IPS-NIHi7 (cell line): ENCODE data around the gene WDR45B.

Source experiments
- DNase-seq: peaks from one replicate; pipeline ENCODE4 v3.0.0; 2012; ENCODE audit warnings: mixed read lengths; ENCODE audit errors: extremely low spot score

The WDR45B gene

DNA sequence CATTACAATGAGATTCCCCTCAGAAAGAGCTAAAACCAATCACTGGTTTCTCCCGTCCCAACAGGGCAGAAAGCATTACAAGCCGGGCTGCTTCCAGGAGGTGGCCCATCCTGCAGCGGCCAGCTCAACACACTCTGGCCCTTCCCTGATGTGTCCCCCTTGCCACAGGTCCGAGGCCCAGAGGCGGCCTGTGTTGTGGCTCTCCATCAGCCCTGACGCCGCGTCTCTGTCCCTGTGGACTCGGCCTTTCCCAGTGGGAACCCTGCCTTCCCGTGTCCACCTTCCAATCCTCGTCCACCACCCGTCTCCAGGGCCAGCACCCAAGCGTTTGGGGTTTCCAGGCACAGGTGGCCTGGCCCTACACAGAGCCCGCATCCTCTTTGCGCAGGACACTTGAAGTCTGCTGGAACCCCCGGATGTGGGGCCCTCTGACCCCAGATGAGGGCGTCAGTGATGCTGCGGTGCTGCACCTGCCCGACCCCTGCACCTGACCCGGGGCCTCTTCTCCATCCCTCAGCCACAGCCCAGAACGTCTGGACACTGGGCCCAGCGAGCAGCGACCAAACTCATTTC lies 29.2 kb upstream of the WDR45B start:
- no peak for DNase-seq

DNA sequence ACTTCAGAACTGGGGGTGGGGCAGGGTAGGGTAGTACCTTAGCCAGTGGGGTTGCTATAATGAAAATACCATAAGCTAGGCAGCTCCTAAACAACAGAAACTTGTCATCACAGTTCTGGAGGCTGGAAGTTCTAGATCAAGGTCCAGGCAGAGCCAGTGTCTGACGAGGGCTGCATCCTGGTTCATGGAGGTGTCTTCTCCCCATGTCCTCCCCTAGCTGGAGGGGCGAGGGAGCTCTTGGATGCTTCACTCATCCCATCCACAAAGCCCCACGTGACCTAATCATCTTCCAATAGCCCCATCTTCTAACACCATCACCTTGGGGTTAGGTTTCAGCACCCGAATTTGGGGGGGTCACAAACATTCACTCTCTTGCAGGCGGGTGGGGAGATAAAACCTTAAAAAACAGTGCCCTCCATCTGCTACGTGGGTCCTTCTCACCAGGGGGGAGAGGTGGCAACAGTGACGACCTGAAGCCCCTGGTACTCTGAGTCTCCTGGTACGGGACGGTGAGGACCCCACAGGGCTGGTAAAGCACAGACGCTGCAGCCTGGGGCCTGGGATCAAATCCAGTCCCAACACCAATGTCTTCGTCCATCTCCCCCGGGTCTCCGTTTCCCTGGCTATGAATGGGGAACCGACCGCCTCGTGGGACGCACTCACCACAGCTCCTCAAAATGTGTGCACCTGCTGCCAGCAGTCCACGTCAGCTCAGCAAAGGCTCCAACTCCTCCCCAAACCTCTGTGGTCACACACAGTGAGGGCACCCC lies 27.4 kb upstream of the WDR45B start:
- DNase-seq, result no peak

DNA sequence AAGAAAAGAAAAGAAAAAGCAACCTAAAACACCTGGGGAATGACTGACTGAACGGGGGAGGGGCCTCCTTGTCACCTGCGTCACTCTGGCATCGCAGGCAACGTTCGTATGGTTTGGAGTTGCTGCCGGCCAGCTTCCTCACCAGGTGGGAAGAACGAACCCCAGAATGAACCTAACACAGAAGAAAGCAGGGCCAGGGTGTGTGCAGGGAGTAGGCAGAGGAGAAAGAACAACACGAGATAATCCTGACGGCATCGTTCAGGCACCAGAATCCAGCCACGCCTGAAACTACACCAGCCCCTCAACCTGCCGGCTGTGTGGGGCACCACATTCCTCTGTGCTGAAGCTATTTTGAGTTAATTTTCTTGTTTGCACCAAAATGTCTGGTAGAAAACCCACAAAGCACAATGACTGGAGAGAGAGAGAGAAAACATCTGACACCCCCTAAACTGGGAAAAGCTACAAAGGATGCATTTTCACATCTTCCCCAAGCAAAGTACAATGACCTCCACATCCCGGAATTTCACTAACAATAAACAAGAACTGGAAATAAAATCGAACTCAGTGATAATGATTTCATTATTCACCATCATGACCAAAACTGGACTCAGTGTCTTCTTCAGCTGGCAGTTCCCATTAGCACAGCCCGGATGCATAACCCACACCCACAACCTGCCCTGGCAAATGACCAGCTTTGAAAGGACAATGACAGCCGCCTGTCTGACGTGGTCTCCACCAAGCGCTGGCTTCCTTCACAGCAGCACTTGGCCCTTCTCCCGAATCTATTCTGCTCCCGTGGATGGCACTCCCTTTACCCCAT lies 26.6 kb upstream of the WDR45B start:
- DNase-seq, result no peak

DNA sequence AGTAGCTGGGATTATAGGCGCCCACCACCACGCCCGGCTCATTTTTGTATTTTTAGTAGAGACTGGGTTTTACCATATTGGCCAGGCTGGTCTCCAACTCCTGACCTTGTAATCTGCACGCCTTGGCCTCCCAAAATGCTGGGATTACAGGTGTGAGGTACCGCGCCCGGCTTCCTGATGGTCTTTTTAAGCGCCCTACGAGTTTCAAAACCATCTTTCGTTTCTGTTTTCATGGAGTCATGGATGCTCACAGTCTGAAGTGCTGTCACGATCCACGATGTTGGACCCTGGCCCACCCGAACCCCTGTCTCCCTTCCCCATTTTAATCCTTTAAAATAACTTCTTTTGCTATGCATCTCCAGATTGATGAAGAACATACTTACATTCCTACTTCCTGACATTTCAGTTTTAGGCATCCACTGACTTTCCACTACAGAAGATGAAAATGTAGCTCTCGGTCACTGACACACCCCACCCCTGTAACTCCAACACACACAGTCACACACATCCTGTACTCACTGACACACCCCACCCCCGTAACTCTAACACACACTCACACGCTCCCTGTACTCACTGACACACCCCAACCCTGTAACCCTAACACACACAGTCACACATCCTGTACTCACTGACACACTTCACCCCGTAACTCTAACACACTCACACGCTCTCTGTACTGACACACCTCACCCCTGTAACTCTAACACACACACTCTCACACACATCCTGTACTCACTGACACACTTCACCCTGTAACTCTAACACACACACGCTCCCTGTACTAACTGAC lies 22.6 kb upstream of the WDR45B start:
- DNase-seq, result no peak

DNA sequence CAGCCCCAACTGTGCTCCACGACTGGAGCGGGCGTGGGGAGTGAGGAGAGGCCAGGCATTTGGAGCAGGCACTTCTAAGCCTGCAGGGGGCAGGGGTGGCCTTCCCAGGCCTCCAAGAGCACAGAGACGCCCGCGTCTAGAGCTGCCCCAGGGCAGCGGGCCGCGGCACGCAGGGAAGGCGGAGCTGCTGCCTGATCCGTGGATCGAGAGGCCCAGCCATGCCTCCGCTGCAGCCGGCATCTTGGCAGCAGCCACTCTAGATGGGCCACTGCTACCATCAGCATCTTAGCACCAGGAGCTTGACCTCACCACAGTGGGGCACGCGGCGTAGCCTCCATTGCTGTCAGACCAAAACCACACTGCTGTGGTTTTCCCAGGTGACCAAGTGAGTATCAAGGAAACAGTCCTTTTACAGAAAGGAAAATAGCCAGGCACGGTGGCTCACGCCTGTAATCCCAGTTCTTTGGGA lies 20.4 kb upstream of the WDR45B start:
- peak; percentile 91 for DNase-seq

DNA sequence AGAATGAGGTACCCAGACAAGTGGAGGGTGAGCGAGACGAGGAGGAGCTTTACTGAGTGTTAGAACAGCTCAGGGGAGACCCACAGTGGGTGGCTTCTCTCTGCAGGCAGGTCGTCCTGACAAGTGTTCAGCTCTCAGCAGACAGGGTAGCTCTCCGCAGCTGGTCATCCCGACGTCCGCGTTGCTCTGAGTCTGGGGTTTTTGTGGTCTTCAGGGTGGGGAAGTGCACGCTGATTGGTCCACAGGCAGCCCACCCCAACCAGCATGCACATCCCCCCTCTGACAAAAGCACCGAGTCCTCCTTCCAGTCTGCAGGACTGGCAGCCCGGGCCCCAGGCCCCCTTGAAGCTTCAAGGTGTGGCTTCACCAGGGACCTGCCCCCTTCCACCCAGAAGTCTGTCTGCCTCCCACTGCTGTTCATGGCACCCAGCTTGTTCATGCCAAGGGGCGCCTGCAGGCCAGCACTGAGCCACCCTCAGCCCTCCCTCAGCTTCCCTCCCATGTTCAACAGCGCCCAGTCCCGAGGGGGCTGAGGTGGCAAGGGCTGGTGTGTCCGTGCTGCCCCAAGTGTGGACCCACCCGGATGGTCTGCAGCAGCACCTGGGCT lies 19.9 kb upstream of the WDR45B start:
- no peak for DNase-seq

DNA sequence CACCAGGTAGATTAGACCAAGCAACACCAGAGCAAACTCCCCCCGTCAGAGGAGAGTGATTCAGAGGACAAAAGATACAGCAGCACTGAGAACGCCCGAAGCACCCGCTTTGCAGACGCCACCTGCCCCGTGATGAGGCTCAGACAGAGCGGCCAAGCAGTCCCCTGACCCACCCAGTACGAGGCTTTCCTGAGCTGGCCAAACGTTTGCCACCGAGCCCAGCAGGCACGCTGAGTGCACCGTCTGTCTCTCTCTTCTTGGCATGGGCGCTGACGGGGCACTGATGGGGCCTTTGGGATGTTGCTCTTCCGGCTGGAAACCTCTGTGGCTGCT lies 19.4 kb upstream of the WDR45B start:
- no peak for DNase-seq

DNA sequence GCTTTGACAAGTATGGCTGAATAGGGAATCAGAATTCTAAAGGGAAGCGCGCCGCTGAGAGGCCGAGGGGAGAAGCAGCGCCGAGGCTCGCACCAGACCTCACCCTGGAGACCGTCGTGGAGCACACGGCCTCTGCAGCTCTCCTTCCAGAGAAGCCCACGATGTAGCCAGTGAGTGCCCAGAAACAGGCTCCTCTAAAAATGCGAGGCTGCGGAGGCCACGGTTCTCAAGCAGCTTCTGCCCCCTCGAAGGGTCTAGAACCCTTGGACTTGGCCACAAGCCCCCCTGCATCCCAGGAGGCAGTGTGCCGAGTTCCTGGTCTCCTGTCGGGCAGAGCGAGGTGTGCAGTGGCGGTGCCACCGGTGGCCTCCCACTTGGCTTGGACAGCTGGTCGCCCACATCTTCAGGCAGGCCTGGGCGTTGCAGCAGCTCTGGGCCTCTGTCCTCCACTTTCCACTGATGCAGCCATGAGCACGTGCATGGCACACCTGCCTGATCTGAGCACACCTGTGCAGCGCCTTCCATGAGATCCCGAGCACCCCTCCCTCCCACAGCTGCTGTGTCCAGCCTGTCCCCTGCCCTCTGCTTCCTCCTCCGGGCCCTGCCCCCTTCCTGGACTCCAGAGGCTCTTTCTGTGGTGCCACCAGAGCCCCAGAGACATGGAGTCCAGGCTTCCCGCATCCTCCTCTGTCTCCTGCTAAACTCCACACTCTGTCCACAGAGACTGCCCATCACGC lies 18.9 kb upstream of the WDR45B start:
- no peak for DNase-seq

DNA sequence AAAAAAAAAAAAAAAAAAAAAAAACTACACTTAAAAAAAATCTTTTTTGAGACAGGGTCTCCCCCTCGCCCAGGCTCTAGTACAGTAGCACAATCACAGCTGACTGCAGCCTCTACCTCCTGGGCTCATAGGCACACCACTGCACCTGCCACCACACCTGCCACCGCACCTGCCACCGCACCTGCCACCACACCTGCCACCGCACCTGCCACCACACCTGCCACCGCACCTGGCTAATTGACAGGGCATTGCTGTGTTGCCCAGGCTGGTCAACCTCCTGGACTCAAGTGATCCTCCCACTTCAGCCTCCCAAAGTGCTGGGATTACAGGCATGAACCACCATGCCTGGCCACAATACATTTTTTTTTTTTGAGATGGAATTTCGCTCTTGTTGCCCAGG lies 17.6 kb upstream of the WDR45B start:
- no peak for DNase-seq

DNA sequence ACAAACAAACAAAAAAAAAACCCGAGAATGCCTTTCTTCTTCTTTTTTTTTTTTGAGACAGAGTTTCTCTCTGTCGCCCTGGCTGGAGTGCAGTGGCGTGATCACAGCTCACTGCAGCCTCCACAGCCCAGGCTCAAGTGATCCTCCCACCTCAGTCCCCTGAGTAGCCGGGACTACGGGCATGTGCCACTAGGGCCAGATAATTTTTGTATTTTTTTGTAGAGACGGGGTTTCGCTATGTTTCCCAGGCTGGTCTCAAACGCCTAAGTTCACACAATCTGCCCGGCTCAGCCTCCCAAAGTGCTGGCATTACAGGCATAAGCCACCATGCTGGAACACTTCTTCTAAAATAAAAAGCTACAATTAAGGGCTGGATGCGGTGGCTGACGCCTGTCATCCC lies 17.0 kb upstream of the WDR45B start:
- no peak for DNase-seq

DNA sequence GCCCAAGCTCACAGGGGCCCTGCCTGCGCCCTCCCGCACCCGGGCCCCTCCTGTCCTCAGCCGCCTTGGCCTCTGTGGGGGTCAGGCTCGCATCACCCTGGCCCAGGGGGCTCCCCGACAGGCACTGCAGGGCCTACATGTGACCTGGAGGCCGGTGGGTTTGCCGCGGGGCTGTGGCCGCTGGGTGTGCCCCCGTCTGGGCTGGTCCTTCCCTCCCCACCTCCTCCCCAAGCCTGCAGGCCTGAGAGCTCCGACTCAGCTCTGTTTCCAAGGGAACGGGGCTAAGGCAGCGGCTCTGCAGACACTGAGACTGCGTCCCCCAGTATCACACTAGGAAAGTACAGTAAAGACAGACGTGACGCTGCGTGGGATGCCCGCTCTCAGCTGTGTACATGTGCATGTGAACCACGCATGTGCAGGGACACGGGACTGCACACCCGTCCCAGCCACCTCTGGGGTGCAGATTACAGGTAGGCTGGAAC lies 16.5 kb upstream of the WDR45B start:
- DNase-seq, result no peak

DNA sequence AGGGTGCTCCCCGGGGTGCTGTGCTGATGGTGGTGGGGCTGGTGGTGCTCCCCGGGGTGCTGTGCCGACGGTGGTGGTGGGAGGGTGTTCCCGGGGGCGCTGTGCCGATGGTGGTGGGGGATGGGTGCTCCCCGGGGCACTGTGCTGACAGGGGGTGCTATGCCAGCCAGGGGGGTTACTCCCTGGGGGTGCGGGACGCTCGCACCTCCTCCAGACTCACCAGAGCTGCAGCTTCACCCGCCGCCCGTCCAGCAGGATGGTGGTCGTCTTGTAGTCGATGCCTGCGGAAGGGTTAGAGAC lies 16.0 kb upstream of the WDR45B start:
- DNase-seq, result no peak

DNA sequence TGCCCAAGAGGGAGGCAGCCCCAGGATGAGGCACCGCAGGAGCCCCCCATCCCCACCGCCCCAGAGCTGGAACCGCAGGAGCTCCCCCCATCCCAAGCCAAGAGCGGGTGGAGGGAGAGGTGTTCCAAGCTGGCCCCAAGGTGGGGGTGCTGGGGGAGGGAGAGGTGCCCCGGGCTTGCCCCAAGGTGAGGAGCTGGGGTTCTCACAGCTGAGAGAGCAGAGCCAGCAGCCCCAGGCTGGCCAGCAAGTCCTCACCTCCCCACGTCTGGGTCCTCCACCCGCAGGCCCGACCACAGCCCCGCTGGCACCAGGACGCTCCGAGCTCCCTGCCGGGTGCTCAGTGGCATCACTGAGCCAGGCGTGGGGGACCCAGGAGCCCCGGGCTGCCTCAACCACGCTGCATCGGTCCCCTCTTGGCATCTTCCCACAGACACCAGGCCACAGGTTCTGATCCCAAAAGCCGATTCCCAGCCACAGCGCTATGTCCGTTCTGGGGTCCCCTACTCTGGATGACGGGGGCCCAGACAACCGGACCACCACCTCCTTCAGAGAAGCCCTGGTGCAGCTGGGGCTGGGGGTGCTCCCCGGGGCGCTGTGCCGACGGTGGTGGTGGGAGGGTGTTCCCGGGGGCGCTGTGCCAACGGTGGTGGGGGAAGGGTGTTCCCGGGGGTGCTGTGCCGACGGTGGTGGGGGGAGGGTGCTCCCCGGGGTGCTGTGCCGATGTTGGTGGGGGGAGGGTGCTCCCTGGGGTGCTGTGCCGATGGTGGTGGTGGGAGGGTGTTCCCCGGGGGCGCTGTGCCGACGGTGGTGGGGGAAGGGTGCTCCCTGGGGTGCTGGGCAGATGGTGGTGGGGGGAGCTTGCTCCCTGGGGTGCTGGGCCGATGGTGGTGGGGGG lies 15.4 kb upstream of the WDR45B start:
- DNase-seq, result no peak

DNA sequence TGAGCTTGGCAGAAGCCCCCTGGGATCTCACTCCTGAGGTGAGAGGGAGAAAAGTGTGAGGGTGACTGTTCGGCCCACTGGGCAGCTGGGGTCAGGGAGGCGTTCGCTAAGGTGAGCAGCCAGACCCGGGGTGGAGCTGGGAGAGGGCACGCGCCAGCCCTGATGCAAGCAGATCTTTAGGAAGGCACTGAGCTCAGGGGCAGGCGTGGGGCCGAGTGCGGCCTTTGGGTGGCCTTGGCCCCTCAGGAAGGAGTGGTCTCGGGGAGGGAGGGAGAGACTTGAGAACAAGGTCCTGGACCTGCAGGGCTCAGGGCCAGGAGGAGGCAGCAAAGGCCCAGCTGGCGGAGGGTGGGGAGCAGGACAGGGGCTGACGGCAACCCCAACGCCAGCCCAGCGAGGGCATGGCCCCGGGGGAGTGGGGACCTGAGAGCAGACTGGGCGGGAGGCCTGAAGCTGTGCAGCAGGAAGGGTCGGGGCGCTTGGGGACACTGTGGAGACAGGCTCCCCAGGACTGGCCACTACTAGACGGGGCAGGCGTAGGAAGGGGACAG lies 14.5 kb upstream of the WDR45B start:
- DNase-seq, result no peak

DNA sequence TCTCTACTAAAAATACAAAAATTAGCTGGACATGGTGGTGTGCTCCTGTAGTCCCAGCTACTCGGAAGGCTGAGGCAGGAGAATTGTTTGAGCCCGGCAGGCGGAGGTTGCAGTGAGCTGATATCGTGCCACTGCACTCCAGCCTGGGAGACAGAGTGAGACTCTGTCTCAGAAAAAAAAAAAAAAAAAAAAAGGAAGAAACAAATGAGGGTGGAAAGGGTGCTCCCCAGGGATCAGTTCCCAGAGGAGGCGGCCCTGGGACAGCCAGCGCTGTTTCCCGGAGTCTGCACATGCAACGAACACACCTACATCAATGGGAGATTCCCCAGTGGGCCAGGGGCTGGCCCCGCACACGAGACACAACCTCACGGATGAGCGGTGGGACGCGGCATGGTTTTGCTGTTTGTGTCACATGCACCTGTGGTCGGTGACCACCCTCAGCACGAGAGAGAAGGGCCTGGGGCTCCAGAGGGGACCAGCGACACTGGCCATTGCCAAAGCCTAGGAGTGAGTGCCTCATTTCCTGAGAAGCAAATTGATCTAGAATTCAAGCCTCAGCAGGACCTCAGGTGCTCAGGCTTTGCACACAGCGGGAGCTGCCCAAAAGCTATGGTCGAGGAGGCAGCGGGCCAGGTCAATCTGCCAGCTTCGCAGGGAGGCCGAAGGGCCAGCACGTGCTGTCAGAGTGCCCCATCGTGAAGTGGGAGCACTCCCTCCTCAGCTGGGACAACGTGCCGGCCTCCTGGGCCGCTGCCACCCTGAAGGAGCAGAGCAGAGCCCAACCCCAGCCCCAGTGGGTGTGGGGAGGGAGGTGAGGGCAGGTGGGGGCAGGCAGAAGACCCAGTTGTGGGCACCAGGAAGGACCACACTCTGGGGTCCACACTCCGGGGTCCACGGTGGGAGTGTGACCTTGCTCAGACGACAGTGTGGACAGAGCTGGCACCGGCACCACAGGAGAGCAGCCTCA lies 13.8 kb upstream of the WDR45B start:
- no peak for DNase-seq

DNA sequence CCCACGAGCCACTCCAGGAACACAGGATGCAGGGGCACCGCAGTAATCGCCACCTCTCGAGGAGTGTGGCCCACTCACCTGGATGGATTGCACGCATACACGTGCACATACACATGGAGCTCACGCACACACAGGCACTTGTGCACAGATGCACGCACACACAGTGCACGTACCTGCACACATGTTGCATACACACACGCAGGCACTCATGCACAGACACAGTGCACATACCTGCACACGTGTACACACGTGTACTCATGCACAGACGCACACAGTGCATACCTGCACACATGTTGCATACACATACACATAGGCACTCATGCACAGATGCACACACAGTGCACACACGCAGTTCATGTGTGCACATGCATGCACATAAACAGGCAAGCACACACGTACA lies 11.6 kb upstream of the WDR45B start:
- DNase-seq, result no peak

DNA sequence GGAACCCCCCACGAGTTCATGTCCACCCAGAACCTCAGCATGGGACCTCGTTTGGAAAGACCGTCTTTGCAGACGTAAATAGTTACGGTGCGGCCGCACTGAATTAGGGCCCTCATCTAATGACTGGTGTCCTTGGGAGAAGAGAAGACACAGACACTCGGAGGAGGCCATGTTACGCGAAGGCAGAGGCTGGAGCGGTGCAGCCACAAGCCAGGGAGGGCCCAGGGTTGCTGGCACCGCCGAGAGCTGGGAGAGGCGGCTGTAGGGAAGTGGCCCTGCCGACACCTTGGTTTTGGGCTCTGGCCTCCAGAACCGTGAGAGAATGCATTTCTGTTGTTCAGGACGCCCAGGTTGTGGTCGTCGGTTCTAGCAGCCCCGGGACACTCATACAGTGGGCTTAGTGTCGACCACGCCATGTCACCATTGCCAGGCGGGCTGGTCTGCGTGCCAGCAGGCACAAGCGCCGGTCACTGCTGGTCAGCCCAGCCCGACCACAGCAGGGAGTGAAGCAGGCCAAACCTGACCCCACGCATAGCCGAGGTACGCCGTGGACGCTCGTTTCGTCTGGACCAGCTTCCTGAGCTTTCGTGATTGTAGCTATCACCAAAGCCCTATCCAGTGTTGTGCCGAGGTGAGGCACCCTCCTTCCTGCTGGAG lies 10.7 kb upstream of the WDR45B start:
- no peak for DNase-seq

DNA sequence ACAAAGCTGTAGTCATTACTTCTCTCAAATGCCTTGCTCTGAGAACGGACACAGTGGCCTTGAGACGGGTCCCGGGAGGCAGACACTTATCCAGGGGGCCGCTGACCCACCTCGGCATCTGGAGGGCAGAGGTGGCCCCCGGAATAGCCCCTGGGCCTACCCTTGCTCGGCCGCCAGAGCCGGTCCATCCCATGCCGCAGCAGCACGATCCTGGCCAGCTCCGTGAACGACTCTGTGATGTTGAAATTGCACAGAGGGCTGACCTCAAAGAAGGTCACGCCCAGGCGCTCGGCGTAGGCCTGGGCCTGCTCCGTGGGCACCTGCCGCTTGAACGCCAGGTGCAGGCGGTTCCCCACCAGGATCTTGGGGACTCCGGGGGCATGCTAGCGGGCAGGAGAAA lies 10.1 kb upstream of the WDR45B start:
- no peak for DNase-seq
